SU-DHL-6 (cell line): ENCODE measurements around the gene KDM4B.

Experiments used
- H2AFZ ChIP-seq: fragments of 200-600 bp; sonication (generic); 2 replicates; pipeline ENCODE4 v1.6.1; 2014; ENCODE audit warnings: low read depth, mild to moderate bottlenecking, moderate library complexity, mixed read lengths, antibody characterized with exemption, low read length; ENCODE audit not compliant: severe bottlenecking
- H3F3A ChIP-seq: fragments of 200-600 bp; shearing (Covaris generic); 2 replicates; pipeline ENCODE4 v1.6.0; 2016; ENCODE audit warnings: antibody characterized with exemption, mild to moderate bottlenecking; ENCODE audit not compliant: insufficient read depth
- H3K27ac ChIP-seq: fragments of 200-600 bp; sonication (generic); 2 replicates; pipeline ENCODE4 v1.5.1; 2016; ENCODE audit warnings: low read depth, mild to moderate bottlenecking, low read length, moderate library complexity, mixed read lengths
- H3K27me3 ChIP-seq: fragments of 200-600 bp; sonication (generic), shearing (Covaris generic); 2 replicates; pipeline ENCODE4 v1.6.0; 2014; ENCODE audit warnings: mild to moderate bottlenecking, low read length
- H3K36me3 ChIP-seq: fragments of 200-600 bp; sonication (generic); 2 replicates; pipeline ENCODE4 v1.6.1; 2014; ENCODE audit warnings: mild to moderate bottlenecking, low read length, mixed read lengths
- H3K4me2 ChIP-seq: fragments of 300-600, 200-600 bp; shearing (Covaris generic), sonication (generic); 2 replicates; pipeline ENCODE4 v1.6.0; 2014; ENCODE audit warnings: low read length, low read depth, mild to moderate bottlenecking; ENCODE audit not compliant: poor library complexity, severe bottlenecking
- H3K4me3 ChIP-seq: fragments of 200-600 bp; sonication (generic); 2 replicates; pipeline ENCODE4 v1.5.1; 2014; ENCODE audit warnings: antibody characterized with exemption, low read length, mild to moderate bottlenecking, mixed read lengths; ENCODE audit not compliant: insufficient read depth, poor library complexity, severe bottlenecking
- H3K79me2 ChIP-seq: fragments of 200-600 bp; sonication (generic); 2 replicates; pipeline ENCODE4 v1.6.1; 2014; ENCODE audit warnings: mild to moderate bottlenecking, low read length, moderate library complexity; ENCODE audit not compliant: insufficient read depth
- H3K9ac ChIP-seq: fragments of 200-600 bp; sonication (generic); 2 replicates; pipeline ENCODE4 v1.7.0; 2014; ENCODE audit warnings: mild to moderate bottlenecking, low read length
- H3K9me2 ChIP-seq: fragments of 200-600 bp; sonication (generic); replicated peaks from 2 replicates; pipeline ENCODE4 v1.6.1; 2014; ENCODE audit warnings: low read length; ENCODE audit not compliant: insufficient read depth
- H3K9me3 ChIP-seq: fragments of 200-600 bp; sonication (generic); 2 replicates; pipeline ENCODE4 v1.6.1; 2014; ENCODE audit warnings: low read length, mixed read lengths; ENCODE audit not compliant: insufficient read depth
- H4K20me1 ChIP-seq: fragments of 200-600 bp; sonication (generic); 2 replicates; pipeline ENCODE4 v1.6.1; 2014; ENCODE audit warnings: low read depth, mild to moderate bottlenecking, antibody characterized with exemption, low read length, moderate library complexity, mixed read lengths
- CTCF ChIP-seq: fragments of 200-600 bp; sonication (generic); IDR thresholded peaks from one replicate; pipeline ENCODE4 v1.5.1; 2017; ENCODE audit warnings: antibody characterized with exemption, mild to moderate bottlenecking, low read length, moderate library complexity; ENCODE audit not compliant: insufficient read depth, poor library complexity, severe bottlenecking
- EZH2phosphoT487 ChIP-seq: fragments of 200-600 bp; sonication (generic), shearing (Covaris generic); conservative IDR thresholded peaks from 2 replicates; pipeline ENCODE4 v1.6.1; 2018; ENCODE audit warnings: mild to moderate bottlenecking, antibody characterized with exemption, low read length, moderate library complexity, mixed read lengths

Gene KDM4B

GRCh38 chr19:4985551-4985991, 16.7 kb downstream of the KDM4B start:
- H4K20me1 ChIP-seq: 0 out of 2 replicates have a peak, but pooled peaks cover 7% of the 10 kb centered on the region
- no peaks in the 10 kb centered on the region for H3F3A ChIP-seq
- H3K79me2 ChIP-seq: peaks cover 6% of the 10 kb centered on the region; the same call in 1 of the 2 replicates
- H3K4me2 ChIP-seq: no peak overlapping the region
- H3K27me3 ChIP-seq: no peaks in the 10 kb centered on the region
- no peak for TF ChIP-seq CTCF
- TF ChIP-seq EZH2phosphoT487: no peak
- no peaks in the 10 kb centered on the region for H3K9me3 ChIP-seq
- H2AFZ ChIP-seq: no peak overlapping the region
- no peaks in the 10 kb centered on the region for H3K9me2 ChIP-seq
- H3K36me3 ChIP-seq: no peaks in the 10 kb centered on the region
- H3K9ac ChIP-seq: no peak overlapping the region
- no peak overlapping the region for H3K4me3 ChIP-seq
- H3K27ac ChIP-seq: no peak overlapping the region

- no peaks in the 10 kb centered on the region for H3F3A ChIP-seq
- TF ChIP-seq EZH2phosphoT487: no peak
- no peak for TF ChIP-seq CTCF
- no peaks in the 10 kb centered on the region for H3K36me3 ChIP-seq
- H3K4me3 ChIP-seq: no peak overlapping the region
- H4K20me1 ChIP-seq: 0 out of 2 replicates have a peak, but pooled peaks cover 7% of the 10 kb centered on the region
- H3K9me3 ChIP-seq: no peaks in the 10 kb centered on the region
- peaks cover 6% of the 10 kb centered on the region; the same call in 1 of the 2 replicates for H3K79me2 ChIP-seq
- H3K9ac ChIP-seq: no peak overlapping the region
- H3K27me3 ChIP-seq: no peaks in the 10 kb centered on the region
- H3K4me2 ChIP-seq: no peak overlapping the region
- no peak overlapping the region for H3K27ac ChIP-seq
- no peaks in the 10 kb centered on the region for H3K9me2 ChIP-seq
- H2AFZ ChIP-seq: no peak overlapping the region
Observed at GRCh38 chr19:4986056-4986455, 17.1 kb downstream of the KDM4B start.

- Histone ChIP-seq H3K9me2 (no peaks in the 10 kb centered on the region), H2AFZ (no peak overlapping the region), H3K27me3 (no peaks in the 10 kb centered on the region), H3K36me3 (no peaks in the 10 kb centered on the region), H3K9ac (no peak overlapping the region), H3K27ac (no peak overlapping the region), H4K20me1 (0 out of 2 replicates have a peak, but pooled peaks cover 7% of the 10 kb centered on the region), H3K4me2 (no peak overlapping the region), H3F3A (no peaks in the 10 kb centered on the region), H3K9me3 (no peaks in the 10 kb centered on the region), H3K79me2 (peaks cover 6% of the 10 kb centered on the region; the same call in 1 of the 2 replicates), H3K4me3 (no peak overlapping the region)
- TF ChIP-seq EZH2phosphoT487 (no peak), CTCF (no peak)
Observed at GRCh38 chr19:4986471-4986891, 17.6 kb downstream of the KDM4B start.
